GM19452 (cell line): Measurements from ENCODE around the gene KLHL3.

Source experiments
- ATAC-seq: cut with Tn5 transposase; IDR thresholded peaks from one replicate; pipeline ENCODE4 v1.9.1; 2021; ENCODE audit not compliant: unreplicated experiment

KLHL3 gene

GRCh38 chr5:137708796-137709559 lies 26.9 kb downstream of the KLHL3 start:
- ATAC-seq = no peak

- ATAC-seq = no peak
Observed at GRCh38 chr5:137708062-137708461, 27.8 kb downstream of the KLHL3 start.

GRCh38 chr5:137706841-137707240 lies 29.0 kb downstream of the KLHL3 start:
- ATAC-seq = no peak

- ATAC-seq = no peak
Observed at GRCh38 chr5:137705106-137705505, 30.8 kb downstream of the KLHL3 start.

GRCh38 chr5:137703565-137703964 lies 32.3 kb downstream of the KLHL3 start:
- no peak for ATAC-seq

DNA sequence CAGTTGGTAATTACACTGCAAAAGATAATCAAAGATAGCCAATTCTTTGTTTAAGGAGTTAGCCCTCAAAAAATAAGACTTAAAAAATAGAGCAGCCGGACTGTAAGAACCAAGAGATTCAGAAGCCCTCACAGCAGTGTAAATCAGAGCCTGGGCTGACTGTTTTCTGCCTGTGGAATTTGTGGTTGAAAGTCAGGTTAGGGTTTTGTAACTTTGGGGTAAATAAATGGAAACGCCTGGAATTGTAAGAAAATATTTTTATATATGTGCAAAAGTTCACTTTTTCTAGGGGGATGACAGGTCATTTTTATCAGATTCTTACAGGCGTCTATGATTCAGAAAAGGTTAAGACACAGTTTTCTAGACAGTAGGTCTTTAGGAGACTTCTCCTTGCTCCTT lies 35.6 kb downstream of the KLHL3 start:
- no peak for ATAC-seq

DNA sequence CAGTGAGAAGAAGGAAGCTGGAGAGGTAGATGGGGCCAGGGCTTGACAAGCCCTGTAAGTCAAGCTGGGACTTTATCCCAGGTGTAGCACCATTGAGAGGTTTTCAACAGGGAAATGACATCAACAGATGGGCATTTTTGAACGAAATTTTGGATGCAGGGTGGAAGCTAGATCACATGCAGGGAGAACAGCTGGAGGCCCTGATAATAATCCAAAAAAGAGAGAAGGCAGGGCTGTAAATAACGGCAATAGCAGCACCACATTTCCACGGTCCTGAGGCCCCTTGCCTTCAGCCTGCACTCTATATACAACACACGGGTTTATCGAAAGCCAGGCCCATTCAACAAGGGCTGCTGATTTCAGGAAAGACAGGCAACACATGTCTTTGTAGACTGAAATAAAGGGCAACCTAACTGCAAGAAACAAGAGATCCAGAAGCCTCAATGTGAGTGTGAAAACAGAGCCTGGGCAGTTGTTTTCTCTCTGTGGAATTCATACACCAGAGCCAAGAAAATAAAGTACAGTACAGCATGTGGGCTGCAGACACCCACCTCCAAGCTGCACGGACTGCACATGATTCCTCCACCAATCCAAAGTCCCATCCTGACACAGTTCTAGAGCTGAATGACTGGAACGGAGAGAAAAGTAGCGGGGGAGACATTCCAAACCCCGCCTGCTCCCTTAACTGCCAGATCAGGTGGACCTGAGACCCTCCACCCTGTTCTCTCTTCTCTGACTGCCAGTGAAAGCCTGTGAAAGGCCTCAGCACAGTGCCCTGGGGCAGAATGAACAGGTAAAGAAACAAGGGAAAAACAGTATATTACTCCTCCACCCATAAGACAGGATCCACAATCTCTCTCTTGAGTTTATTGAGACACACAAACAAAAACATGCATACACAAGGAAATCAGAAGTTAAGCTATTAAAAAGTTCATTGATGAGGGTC lies 36.3 kb downstream of the KLHL3 start:
- ATAC-seq = no peak

- ATAC-seq = no peak
Observed at GRCh38 chr5:137696481-137696880, 39.4 kb downstream of the KLHL3 start.

DNA sequence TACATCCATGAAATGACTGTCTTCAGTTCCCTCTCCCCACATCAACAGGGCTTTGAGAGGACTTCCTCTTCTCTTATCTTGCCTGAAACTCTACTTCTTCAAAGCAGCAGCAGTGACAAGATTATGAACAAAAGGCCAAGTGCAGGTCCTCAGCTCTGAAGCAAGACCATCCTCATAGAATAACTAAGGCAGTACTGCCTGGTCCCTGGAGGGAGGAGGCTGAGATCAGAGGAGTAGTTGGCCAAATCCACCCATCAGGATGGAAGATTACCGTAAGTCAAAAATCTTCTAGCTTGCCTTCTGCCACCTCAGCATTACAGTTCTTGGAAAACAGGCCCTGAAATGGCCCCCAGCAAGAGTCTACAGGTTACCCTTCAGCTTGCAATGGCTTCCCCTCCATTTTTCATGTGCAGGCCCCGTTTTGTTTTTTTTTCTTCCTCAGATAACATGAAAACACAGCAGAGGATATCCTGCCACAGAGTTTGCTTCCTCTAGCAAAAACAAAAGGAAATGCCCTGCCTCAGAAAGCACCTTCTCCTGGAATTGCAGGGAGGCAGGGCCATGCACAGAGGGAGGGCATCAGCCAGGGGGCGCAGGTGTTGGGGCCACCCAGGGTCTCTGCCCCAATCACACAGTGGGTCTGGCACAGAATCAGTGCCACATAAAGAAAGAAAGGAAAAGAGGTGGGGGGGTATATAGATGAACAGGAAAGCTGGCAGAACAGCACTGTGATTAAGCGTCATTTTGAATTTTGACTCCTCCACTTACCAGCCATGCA lies 40.0 kb downstream of the KLHL3 start:
- ATAC-seq = no peak

DNA sequence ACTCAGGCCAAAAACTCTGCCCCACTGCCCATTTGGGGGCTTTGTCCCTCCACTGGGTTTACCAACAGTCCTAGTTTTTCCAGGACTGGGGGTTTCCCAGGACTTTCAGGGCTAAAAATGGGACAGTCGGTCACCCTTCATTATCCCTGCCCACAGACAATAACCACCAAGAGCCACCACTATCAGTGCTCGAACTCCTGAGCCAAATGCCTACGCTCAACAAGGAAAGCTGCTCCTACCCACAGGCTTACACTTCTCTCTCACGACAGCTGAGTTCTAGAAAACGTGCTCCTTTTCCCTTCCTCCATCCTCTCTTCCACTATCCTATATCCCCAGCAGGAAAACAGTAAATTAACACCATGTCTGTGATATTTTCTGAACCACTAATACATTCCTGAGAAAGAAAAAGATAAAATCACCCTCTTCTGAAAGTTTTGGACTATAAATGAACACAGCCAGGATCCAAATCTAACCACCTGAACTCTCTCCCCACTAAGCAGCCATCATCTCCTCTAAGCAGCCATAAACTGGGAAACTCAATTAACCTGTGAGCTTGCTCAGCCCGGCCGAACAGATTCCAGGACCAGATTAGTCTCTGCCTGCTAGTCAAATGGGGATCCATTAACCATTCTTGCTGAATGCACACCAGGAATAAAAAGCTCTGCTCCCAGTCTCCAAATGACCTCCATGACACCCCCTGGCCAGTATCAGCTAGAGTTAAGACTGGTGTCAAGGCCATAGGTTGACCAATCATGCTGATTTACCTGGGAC lies 41.8 kb downstream of the KLHL3 start:
- ATAC-seq = no peak

DNA sequence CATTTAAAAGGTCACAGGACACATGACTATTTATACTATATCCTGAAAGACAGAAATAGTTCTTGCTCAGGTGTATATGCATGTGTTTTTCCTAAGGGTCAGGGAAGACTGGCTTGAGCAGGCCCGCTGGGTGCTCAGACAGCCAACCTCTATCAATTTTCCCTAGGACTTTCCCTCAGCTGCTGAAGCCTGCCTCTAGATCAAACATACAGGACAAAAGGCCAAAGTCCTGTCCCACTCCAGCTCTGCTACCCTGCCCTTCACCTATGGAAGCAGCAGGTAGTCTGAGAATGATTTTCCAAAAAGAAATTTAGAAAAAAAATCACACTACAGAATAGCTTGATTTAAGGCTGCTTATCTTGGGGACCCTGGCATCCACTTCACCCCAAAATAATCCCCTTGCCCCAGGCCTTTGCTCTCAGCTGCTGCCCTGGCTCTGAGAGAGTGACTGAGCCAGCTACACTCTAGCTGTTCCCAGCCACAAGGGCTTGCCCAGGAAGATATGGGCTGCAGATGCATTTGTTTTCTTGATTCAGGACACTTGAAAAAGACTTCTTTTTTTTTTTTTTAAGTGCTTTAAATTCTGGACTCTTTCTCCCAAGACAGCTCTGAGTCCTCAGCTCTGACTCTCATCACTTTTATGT lies 42.5 kb downstream of the KLHL3 start:
- ATAC-seq = no peak

DNA sequence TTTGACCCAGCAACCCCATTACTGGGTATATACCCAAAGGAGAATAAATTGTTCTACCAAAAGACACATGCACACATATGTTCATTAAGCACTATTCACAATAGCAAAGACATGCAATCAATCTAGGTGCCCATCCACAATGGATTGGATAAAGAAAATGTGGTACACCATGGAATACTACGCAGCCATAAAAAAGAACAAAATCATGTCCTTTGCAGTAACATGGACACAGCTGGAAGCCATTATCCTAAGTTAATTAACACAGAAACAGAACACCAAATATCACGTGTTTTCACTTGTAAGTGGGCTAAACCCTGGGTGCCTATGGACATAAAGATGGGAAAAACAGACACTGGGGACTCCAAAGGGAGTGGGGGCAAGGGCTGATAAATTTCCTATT lies 46.6 kb downstream of the KLHL3 start:
- no peak for ATAC-seq

DNA sequence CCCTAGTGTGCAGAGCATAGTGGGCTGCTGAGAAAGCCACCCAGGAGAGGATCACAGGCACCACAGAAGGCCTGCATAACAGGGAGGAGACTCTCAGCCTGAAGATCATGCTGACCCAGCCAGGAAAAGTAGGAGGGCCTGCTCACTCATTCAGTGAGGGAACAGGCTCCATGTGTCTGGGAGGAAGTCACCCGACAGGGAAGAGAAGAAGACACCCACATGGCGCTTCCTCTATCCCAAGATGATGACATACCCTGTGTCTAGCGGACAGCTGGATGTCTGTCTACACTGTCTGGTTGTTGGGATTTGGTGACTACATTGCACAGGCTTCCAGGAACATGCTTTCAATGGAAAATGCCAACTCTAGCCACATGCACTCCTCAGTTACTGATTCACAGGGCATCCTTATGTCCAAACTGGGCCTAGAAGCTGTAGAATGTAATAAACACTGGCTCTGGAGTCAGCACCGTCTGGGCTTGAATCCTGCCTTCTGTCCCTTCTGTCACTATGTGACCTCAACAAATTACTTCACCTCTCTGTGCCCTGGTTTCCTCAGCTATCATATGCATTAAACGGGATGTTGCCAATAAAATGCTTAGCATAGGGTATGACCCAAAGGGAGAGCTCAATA lies 47.6 kb downstream of the KLHL3 start:
- ATAC-seq = no peak

DNA sequence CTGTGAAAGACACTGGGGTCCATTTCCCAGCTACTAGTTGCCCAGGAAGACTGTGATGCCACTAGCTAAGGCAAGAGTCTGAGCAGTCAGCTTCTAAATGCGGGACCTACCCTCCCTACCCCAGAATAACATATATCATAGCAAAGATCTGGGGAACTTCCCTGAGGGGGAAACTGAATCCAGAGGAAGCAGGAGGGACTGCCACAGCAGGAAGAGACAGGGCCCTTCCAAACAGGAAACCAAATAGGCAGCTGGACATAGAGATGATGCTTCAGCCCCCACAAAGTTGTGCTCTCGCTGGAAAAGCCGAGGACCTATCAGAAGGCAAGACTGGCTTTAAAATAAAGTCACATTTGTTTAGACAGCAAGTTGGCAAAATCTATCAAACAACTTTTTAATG lies 51.1 kb downstream of the KLHL3 start:
- no peak for ATAC-seq

DNA sequence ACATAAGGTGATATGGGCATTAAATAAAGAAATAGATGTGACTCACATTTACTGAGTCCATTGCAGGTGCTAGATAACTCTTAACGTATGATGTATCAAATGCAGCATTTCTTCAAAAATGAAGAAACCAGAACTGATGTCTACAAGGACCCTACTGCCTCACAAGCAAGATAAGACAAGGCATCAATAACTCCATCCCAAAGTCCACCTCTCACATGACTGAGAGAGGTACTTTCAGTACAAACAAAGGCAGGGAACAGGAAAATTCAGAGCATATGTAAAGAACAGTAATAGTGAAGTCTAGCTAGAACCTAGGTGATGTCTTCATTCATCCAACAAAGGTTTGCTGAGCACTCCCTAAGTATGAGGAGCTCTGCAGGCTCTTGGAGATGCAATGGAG lies 54.7 kb downstream of the KLHL3 start:
- no peak for ATAC-seq

DNA sequence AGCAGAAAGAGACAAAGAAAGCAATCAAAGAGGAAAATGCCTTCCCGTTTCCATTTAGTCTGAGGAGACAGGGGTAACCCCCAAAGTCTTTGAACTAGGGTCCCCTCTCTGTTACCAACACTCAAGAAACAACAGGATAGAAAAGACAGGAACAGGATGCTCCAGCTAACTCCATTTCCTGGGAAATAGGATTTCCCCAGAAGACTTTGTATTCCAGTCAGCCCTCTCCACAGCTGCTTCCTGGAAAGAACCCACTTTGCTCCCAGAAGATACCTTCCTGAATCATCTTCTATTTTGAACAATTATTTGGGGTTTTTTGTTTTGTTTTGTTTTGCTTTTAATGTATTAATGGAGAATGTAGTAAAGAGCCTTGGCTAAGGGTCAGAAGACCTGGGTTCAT lies 56.0 kb downstream of the KLHL3 start:
- no peak for ATAC-seq

- ATAC-seq = no peak
Observed at GRCh38 chr5:137679195-137679594, 56.7 kb downstream of the KLHL3 start.

DNA sequence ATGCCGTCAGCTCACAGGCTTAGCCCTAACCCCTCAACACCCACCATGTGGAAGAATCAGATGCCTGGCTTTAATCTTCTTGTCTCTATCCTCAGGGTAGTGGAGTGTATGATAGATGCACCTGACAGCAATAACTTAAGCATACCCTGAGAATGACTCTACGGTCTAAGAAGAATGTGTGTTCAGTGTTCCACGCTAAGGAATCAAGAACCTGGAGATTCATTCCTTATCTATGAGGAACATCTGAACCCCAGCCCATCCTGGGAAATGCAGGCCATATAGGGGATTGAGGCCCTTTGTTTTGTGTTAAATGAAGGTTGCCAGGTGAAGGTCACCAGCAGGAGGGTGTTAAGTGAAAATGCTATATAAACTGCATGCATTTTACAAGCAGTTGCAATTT lies 63.0 kb downstream of the KLHL3 start:
- no peak for ATAC-seq

- no peak for ATAC-seq
Observed at GRCh38 chr5:137672001-137672400, 63.9 kb downstream of the KLHL3 start.

DNA sequence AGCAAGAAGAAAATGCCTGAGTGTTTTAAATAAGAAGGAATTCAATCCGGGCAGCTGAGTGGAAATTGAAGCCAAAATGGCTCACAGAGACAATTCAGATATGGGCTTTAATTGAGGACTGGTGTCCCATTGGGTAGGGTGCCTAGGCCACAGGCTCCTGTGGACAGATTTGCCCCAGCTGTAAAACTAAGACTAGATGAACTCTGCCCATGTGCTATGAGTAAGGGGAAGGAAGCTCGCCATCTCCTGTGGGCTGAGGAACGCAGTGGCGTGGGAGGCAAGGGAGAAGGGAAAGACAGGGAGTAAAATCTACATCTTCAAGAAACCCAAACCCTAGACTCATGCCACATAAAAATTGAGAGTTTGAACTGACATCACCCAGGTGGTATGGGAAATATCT lies 66.1 kb downstream of the KLHL3 start:
- ATAC-seq = no peak
